GM04503 (cell line): Measurements from ENCODE around the gene SYNE3.
A peak's percentile ranks its signal among the peaks of the same experiment; 100 is the strongest.

Experiments
- DNase-seq: peaks from one replicate; pipeline ENCODE4 v3.0.0-alpha.2; 2012; ENCODE audit warnings: low read depth

SYNE3 gene, protein sequence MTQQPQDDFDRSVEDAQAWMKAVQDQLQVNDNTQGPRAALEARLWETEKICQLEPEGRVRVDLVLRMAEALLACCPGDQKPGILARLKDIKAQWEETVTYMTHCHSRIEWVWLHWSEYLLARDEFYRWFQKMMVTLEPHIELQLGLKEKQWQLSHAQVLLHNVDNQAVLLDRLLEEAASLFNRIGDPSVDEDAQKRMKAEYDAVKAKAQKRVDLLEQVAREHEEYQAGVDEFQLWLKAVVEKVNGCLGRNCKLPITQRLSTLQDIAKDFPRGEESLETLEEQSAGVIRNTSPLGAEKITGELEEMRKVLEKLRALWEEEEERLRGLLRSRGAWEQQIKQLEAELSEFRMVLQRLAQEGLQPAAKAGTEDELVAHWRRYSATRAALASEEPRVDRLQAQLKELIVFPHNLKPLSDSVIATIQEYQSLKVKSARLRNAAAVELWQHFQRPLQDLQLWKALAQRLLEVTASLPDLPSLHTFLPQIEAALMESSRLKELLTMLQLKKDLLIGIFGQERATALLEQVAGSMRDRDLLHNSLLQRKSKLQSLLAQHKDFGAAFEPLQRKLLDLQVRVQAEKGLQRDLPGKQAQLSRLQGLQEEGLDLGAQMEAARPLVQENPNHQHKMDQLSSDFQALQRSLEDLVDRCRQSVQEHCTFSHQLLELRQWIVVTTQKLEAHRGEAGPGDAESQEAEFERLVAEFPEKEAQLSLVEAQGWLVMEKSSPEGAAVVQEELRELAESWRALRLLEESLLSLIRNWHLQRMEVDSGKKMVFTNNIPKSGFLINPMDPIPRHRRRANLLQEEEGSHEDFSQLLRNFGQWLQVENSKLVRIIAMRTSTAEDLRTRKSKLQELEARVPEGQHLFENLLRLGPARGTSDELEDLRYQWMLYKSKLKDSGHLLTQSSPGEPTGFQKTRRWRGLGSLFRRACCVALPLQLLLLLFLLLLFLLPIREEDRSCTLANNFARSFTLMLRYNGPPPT

GRCh38 chr14:95516554-95517181 is at the start of gene SYNE3:
TSS of gene SYNE3 (minus strand) at chr14:95516650. CDS start at chr14:95475821, 40,829 bp downstream.
- no peak for DNase-seq

DNA sequence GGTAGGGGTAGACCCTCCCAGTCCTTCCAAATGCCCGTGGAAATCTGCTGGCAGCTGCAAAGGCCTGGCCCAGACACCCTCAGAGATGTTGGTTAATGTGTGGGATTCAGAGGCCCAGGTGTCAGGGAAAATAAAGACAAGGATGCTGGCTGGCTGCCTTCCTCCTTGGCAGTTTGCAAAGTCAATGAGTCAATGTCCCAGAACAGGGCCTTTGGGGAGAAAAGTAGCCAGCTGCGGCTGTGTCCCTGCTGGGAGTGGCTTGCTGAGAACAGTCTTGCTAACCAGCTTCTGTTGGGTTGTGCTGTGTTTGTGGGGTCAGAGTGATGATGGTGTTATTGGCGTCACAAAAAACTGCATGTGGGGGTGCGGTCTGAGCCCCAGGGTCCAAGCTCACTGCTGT is 47.6 kb upstream of the SYNE3 start:
- no peak for DNase-seq

GRCh38 chr14:95562892-95563685 is 46.6 kb upstream of the SYNE3 start:
- no peak for DNase-seq

GRCh38 chr14:95561001-95561412 is 44.6 kb upstream of the SYNE3 start:
- DNase-seq: peak; percentile 19

GRCh38 chr14:95559203-95559602 is 42.8 kb upstream of the SYNE3 start:
- DNase-seq: no peak

- DNase-seq: no peak
Measured at GRCh38 chr14:95557832-95558231, 41.4 kb upstream of the SYNE3 start.

GRCh38 chr14:95557291-95557690 is 40.8 kb upstream of the SYNE3 start:
- no peak for DNase-seq

DNA sequence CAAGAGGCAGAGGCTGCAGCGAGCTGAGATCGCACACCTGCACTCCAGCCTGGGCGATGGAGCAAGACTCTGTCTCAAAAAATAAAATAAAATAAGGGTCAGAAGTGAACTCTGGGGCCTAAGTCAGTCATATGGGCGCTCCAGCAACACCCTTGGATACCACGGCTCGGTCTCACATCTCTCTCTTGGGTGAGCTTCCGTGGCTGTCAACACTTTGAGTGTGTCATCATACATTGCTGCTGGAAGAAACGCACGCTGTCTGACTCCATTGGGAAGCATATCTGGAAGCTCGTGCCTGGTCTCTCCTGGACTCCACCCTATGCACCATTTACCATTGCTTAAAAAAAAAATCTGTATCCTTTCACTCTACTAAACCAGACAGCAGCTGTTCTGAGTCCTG is 38.6 kb upstream of the SYNE3 start:
- no peak for DNase-seq

DNA sequence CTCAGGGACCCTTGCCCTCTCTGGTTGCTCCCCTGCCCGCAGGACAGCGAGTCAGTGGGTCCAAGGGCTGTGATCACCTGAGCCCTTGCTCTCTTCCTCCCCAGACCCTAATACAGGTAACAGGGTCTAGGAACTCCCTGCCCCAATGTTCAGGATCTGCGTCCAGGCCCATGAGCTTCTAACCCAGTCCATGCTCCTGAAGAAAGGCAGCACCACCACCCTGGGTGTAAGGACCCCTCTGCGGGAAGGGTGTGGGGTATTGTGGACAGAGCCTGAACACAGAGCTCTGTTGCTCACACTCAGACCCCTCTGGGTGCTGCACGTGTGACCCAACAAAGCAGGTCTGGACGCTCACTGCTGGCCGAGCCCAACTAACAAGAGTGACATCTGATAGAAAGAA is 36.7 kb upstream of the SYNE3 start:
- no peak for DNase-seq

GRCh38 chr14:95551435-95551834 is 35.0 kb upstream of the SYNE3 start:
- no peak for DNase-seq

- DNase-seq: no peak
Measured at GRCh38 chr14:95549656-95550585, 33.5 kb upstream of the SYNE3 start.

GRCh38 chr14:95548328-95548929 is 32.0 kb upstream of the SYNE3 start:
- no peak for DNase-seq

DNA sequence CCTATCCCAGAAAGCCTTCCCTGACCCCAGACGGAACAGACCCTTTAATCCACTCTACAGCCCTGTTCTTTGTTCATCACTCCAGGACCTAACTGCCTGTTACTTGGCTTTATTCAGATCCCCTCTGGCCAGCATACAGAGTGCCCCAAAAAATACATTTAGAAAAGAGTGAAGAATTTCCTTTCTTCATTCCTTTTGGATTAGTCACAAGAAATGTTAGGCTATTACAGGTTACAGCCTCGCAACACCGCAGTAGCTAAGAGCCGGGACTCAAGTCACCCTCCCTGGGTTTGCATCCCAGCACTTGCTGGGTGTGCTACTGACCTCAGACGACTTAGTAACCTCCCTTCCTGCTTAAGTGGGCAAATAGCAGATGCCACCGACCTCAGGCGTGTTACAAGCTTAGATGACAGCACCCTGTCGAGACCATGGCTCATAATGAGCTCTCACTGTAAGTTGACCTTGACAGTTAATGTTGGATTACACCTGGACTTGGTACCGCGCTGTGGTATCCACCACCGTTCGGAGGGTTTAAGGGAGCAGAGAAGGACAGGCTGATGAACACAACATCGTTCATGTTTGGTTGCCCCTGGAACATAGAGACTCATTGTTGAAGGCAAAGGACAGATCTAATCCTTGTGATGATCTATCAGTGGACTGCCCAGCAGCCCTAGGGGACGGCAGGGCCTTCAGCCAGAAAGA is 31.3 kb upstream of the SYNE3 start:
- no peak for DNase-seq

GRCh38 chr14:95547272-95547625 is 30.8 kb upstream of the SYNE3 start:
- DNase-seq: no peak

GRCh38 chr14:95545515-95546168 is 29.2 kb upstream of the SYNE3 start:
- peak; percentile 50 for DNase-seq

GRCh38 chr14:95544588-95544987 is 28.1 kb upstream of the SYNE3 start:
- DNase-seq: no peak

DNA sequence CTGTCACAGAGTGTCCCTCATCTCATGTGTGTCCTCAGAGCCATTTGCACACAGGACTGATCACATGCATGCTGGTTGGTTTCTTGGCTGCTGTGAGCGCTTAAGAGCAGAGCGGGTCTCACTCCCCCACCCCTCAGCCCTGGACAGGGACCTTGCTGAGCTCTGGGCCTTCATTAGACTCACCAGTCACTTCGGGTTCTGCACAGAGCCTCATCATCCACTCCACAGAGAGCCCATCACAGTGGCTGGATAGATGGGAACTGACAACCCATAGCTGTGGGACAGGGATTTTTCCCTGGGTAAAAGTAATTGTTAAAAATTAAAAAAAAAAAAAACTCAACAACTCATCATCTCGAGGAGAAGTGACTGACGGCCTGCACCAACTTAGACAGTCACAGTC is 26.6 kb upstream of the SYNE3 start:
- DNase-seq: no peak

GRCh38 chr14:95541932-95542930 is 25.8 kb upstream of the SYNE3 start:
- DNase-seq: no peak
